Activated naive CD4-positive, alpha-beta T cell (primary cell): ENCODE measurements around the gene MTTP.

Experiments
- DNase-seq, 4 experiments: peaks; one replicate each; lab custom pipeline; 2025; lab: John Stamatoyannopoulos, UW

MTTP gene

DNA sequence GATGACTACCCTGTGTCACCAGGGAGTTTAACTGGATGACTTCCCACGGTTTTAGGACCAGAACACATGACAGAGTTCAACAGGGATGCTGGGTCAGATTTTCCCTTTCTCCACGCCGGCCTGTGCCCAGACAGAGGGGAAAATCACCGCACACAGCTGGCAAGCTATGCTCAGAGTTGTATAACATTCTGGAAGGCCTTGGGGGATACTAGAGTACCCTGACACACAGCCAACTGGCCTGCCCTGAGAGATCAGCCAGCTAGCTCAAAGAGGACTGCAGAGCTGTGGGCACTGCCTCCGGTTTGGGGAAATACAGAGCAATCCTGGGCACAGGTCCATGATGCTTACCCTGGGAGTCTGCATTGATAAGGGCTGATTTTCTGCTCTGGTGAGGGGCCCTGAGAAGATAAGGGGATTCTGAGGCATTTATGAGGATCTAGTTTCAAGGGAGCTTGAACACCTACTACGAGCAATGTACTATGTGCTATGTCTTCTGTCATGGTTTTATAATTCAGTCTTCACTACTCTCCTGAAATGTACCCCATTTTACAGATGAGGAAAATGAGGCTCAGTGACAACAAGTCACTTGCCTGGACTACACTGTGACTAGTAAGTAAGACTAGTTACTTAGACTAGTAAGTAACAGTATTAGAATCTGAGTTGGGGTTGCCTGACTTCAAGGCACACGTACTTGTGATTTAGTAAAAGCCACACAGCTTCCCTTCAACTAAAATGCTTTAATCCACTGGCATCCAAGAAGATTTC lies 68.3 kb downstream of the MTTP start:
- DNase-seq: no peak

DNA sequence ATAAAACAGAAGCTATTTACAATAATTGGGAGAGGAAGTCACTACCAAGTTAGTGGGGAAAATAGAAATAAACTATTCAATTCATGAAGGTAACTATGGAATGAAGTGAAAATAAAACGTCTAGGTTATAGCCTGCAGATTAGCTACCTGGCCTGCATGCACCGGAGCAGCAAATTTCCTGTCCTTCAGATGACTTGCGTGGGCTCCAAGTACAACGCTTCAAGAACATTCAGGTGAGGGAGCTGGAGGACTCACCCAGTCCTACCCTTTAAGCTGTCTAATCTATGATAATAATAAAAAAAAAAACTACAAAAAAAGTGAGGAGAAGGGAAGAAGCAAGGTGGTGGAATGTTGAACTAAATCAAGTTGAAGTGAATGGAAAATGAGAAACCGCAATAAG lies 69.8 kb downstream of the MTTP start:
- DNase-seq: no peak

DNA sequence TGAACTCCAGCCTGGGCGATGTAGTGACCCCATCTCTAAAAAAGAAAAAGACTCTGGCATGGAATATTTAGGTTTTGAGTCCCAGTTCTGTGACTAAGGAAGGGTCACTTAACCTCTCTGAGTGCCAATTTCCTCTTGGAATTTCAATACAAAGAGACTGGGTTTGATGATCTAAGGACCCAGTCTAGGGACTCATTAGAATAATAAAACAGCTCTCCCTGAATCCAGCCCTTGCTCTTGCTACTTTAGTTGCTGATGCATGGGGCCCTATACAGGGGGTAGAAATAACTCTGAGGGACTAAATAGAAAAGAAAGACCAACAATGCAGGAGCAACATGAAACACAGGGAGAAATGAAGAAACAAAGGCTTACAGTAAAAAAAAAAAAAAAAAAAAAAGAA lies 70.4 kb downstream of the MTTP start:
- no peak for DNase-seq

DNA sequence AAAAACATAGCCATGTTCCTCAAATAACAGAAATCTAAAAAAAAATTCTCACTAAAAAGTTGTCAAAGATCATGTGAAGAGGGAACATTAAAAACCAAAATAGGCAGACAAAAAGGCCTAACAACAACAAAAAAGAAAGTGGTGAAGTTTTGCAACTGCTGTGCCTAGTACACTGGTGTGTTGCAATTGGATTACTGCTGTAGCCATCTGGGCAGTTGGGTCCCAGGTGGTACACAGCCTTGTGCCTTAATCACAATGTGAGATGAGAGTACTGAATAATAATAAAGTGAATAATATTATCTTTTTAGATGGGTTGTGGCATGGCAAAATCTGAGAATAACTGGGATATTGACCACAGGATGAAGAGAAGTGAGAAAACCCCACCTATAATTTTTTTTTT lies 71.0 kb downstream of the MTTP start:
- no peak for DNase-seq

DNA sequence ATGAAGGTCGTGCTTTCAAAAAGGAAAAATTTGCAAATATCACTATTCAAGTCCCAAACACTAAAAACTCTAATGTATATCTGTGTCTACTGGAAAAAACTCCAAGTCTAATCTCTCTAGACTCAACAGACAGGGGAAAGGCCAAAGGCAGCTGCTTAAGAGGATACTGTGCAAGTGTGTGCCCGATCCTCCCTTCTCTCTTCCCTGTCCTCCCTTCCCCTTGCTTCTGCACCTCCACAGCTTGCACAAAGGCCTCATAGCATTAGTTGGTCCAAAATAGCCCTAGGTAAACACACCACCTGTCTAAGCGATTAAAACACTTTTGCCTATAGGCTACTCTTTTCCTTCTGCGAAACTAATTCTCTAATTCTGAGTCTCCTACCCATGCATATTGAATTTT lies 72.4 kb downstream of the MTTP start:
- DNase-seq: no peak

DNA sequence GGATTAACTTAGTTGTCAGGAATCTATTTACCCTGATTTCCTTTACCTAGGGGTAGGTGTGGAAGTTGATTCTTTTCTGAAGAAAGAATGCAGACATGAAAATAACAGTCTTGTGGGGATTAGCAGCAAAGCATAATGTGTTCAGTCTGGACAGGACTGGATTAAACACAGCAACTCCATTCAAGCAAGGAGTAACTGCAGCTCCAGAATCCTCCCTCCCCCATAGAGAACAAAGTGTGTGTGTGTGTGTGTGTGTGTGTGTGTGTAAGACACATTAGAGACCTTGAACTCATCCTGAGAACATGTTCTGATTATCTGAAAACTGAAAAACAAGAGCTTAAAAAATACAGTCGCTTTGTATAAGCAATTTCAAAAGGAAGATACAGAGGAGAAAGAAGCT lies 73.7 kb downstream of the MTTP start:
- no peak for DNase-seq

DNA sequence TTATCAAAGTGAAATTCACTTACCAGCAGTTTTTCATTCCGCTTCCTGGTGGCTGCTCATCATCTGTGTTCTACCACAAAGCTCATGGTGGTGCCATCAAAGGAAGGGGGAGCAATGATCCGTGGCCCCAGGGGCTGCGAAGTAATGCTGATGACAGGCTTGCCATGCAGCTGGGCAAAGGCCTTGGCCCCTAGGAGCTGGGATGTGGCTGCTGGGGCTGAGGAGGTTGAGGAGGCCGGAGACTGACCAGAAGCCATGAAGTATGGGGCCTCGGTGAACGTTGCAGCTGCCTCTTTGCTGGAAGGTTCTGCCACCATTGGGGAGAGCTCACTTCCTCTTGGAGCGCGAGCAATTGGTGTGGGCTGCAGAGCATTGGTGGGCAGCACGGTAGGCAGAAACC lies 74.6 kb downstream of the MTTP start:
- no peak for DNase-seq

DNA sequence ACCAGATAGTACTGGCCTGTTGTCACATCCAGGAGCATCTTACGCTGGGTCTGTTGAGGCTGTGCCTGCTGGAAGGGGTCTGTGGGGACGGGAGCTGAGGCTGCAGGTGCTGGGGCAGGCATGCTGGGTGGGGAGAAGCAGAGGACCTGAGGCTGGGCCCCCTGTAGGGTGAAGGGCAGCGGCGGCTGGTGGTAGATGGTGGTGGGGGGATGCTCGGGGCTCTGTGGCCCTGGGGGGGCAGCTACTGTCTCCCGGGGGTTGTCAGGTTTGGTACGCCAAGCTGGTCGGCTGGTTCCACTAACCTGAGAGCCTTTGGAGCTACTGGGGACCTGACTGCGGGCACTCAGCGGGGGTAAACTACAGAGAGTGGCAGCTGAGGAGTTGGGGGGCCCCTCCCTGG lies 75.2 kb downstream of the MTTP start:
- DNase-seq: no peak

DNA sequence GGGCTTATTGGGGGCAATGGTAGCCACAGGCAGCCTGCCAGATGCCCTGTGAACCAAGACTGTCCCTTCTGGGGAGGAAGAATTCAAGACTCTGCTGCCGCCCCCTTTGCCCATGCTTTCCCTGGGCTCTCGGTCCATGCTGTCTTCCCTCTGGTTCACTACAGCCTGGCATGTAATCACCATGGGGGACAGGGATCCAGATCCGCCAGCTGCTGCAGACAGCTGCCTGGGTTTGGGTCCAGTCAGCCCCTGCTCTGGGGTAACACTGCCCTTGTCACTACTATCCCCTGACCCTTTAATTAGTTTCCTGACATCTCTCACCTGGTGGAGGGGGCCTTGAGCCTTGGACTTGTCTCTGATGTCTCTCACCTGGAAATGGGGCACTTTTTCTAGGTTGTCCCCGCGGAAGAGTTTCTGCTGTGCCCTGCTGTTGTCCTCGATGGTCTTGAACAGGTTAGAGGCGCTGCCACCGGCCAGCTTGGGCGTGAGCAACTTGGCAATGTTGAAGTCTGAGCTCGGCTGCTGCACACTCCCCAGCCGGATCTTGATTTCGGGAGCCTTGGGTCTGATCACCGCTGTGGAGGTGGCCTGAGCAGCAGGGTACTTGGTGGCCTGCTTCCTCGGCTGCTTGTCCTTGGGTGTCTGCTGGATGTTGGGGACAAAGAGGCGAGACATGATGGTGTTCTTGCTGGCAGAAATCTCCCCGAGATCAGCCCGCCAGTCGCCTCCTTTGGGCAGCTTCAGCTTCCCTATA lies 76.6 kb downstream of the MTTP start:
- no peak for DNase-seq

DNA sequence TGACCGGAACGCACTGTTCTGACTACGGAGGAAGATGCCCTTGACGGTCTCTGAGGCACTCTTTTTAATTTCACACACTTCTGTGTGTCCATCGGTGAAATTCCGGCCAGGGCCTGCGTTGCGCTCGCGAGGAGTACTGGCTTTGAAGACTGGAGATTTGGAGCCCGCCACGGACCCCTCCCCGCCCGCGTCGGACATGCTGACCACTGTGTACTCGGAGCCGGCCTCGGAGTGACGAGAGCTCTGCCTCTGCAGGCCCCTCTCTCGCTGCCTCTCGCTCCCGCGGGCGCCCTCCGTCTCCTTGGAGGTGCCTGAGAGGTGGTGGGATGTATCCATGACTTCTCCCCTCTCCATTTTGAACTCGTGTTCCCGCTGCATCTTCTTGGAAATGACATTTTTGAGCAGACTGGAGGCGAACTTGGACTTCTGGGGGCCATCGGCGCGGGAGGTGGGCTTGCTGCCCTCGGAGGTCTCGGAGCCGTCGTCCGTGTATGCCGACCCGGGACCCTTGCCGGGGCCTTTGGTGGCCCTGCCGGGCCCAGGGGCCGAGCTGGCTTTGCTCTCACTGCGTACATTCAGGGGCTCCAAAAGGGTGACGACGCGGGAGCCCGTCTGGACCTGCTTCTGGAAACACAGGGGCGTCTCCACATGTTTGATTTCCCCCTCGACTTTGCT lies 77.3 kb downstream of the MTTP start:
- DNase-seq: no peak

DNA sequence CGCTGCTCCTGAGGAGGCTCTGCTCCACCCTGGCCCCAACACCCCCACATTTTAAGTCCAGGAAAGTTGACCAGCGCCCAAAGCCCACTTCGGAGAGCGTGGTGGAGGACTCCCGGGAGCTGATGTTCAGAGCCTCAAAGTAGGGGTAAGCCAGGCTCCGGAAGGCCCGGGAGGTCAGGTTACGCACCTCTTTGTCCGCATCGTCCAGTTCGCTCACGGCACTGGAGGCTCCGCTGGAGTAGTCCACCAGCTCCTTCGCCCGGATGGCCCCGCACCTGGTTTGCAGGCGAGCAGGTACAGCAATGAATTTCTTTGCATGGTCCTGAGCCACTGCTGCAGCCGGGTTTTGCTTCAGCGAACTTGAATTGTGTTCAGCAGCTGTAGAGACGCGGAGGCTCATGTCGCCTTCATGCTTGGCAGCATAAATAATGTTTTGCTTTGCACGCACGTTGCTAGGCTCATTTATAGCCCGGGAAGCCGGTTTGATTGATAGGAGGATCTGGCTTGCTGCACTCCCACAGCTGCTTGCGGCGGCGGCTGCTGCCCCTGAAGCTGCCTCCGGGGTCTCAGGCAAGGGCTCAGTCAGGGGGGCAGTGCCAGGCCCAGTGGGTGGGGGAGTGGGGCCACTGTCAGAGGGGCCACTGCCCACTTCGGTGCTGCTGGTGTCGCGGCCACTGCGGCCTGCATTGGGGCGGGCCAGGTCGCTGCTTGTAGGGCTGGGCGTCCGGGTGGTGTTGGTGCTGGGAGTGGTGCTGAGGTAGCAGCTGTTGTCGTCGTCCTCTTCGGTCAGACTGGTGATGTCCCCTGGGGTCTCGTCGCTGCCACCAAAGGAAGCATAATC lies 78.2 kb downstream of the MTTP start:
- DNase-seq: no peak

DNA sequence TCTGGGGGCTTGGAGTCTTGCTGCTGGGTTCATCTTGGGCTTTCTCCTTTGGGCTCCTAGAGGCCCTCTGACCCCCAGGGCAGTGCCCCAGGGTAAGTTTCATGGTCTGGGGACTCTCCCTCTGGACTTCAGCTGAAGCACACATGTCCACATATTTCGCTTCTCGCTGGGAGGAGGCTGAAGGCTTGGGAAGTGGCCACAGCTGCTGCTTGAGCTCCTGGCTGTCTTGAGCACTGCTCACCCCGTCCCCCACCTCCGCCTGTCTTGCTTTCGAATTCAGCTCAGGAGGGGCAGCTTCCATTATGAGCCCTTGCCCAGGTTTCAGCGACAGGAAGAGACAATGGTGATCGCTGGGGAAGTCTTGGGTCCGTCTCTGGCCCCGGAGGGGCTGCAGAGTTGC lies 79.3 kb downstream of the MTTP start:
- no peak for DNase-seq

DNA sequence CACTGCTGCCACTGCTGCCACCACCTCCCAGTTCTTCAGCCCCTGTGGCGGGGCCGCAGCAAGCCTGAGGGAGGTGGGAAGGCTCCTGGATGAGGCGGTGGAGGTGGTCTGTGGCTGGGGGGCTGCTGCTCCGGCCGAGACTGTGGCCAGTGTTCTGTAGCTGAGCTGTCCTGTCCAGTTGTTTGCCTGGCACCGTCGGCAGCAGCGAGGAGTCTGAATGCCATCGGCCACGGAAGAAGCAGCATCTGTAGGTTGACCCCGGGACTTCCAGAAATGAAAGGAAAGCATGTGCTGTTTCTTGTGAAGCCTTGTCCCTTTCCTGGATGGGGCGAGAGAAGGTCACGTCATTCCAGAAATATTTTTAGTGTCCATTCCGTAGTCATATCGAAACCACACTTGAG lies 79.7 kb downstream of the MTTP start:
- no peak for DNase-seq

DNA sequence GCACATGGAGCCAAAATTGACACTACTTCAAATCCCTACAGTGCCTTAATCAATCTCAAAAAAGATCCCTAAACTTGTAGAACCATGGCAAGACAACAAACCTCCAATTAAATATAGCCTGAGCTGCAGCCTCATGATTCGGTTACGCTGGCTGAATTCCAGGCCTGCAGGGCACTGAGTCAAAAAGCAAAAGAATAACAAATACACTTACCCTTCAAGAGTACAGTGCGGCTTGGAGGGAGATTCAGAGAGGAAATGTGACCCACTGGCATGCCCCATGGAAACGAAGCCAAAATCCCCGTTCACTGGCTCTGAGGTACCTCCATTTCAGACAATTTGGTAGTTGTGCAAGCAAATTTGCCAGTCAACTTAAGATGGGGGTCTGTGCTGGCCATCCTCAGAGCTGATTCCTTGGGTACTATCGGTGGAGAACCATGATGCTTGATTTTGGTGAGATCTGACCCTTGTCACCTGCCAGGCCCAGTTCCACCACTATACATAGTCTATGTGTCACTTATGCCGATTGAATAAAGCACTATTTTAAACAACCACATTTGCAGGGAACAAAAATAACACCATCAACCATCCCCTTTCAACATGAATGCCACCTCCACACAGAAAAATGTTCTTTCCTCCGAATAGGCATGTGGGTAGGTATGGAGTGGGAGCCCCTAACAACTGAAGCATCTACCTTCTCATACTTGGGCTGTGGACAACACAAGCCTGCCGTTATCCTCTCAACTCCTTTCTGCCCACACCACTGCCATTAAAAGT lies 80.9 kb downstream of the MTTP start:
- DNase-seq: no peak

DNA sequence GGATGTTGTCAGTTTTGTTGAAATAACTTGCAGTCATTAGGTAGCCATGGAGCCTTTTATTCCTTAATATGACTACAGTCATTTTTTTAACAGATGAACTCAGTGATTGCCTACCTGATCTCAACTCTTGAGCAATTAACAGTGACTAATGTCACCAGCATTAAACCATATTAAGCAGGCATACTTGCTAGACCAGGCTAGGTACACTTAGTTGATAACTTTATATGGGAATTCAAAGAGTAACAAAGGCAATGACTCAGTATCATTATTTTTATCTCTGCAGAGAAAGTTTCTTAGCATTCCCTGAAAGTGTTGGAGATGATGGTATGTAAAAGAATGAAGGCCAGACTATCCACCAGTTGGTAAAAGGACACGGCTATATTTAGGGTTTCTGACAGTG lies 83.2 kb downstream of the MTTP start, which contains the start of gene C4orf54:
Gene C4orf54, minus strand, starts transcription at position 31 of the 400 bp plus-strand sequence. CDS start 3,180 bp downstream, outside the sequence.
- DNase-seq: no peak

DNA sequence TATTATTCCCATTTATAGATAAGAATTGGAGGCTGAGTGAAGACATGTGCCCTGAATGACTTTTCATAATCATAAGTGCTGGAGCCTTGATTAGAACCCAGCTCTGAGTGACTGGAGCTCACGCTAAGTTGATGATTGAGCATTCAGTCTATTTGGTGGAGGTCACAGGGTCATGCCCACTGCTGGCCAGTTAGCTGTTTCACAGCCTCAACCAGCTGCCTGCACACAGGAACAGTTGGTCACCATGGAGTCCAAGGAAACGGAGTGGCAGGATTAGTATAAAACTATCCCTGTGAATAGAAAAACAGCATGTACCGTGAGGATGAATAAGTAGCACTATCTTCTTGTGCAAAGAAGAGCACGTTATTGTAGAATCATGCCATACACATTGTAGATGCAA lies 84.0 kb downstream of the MTTP start:
- no peak for DNase-seq

DNA sequence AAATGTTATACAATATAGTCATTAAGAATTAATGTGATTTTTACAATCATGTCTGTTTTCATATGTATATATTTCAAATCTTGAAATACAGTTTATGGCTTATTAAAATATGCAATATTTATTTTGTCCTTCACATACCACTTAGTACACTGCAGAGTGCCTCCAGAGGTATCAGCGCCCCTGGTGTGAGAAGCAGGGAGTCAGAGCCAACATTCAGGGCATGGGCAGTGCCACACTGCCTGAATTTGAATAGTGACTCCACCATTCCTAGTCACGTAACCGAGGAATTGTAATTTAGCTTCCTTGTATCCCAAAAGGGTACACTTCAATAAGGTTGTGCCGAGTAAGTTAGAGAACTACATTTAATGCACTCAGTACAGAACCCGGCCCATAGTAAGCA lies 87.3 kb downstream of the MTTP start:
- no peak for DNase-seq

DNA sequence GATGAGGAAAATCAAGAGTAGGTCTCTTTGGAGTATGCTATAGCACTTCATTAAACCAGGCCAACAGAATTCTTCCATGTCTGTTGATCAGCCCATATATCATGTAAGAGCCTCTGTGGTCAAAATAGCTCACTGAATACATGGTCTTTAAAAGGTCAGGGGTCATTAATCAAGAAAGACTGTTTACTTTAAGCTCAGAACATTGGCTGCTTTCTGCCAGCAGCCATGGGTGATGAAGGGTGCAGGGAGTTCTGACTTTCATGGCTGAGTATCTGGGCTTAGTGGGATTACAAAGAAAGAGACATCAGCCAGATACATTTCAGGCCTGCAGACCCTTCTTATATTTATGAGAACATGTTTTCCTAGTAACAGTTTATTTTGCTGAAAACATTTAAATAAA lies 90.1 kb downstream of the MTTP start:
- DNase-seq: no peak

DNA sequence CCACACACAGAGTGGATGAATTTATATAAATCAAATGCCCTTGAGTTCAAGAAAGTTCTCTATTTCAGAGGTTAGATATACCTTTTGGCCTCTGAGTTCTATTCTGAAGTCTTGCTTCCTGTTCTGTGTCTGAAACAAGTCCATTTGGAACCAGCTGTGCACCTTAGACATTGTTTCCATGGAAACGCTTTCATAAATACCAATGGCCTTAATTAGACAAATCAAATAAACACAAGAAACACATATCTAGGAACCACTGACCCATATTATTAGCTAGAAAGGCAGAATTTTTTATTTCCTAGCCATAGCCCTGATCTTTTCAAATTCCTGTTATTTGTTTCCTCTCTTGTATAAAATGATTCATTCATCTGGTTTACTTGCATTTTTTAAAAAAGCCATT lies 91.4 kb downstream of the MTTP start:
- no peak for DNase-seq

DNA sequence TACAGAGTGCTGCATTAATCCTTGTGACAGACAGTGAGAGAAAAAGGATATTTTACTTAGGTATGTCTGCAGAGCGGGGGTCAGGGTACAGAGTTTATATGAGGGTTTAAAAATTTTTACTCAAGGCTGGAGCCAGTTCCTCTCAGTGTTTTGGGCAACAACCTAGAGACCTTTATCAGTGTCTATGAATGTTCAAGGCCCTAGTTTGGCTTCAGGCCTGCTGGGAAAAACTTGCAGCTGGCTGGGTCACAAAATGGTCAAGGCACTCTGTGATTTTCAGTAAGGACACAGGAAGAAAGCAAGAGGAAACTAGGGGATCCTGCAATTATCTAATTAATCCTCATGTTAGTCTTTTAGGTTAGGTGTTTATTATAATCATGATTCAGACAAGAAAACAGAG lies 93.8 kb downstream of the MTTP start:
- no peak for DNase-seq

DNA sequence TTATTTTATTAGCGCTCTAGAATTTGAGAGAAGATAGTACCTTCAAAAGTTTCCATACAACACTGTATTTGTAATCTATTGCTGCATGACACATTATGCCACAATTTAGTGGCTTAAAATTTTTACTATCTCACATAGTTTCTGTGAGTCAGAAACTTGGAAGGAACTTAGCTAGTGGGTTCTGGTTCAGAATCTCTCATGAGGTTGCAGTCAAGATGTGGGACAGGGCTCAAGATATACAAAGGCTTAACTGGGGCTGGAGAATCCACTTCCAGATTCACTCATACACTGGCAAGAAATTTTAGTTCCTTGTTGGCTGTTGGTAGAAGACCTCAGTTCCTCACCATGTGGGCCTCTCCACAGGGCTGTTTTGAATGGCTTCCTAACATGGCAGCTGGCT lies 94.5 kb downstream of the MTTP start:
- no peak for DNase-seq
